Measurements from ENCODE around the gene HOXB13. TPM values are rescaled to one million over a fixed set of nuclear protein-coding genes. Genes with fewer than 3 reads are reported as not detected.

Gene HOXB13
- total and polyA plus RNA-seq, 2 experiments from 2014 or later: not detected

GRCh38 chr17:48757524-48757961, 29.0 kb upstream of the HOXB13 start:
- TF ChIP-seq STAT1 (IDR thresholded peaks at IDR 0.05; ENCODE audit: unreplicated experiment) (no peak), CTCF (conservative IDR thresholded peaks at IDR 0.05; ENCODE audit: low read depth in 2 of 2) (no peak)
- Histone ChIP-seq H3K4me1 (ENCODE audit: insufficient read depth) (peaks cover 16% of the 10 kb centered on the region; the same call in 1 of the 2 replicates), H3F3A (replicated peaks; ENCODE audit: low read depth) (peaks cover 12% of the 10 kb centered on the region; the same call in 1 of the 2 replicates), H3K4me2 (no peak overlapping the region), H3K4me3 (no peak overlapping the region), H3K36me3 (ENCODE audit: insufficient read depth) (no peaks in the 10 kb centered on the region), H3K27ac (ENCODE audit: low read depth) (no peak overlapping the region), H3K27me3 (ENCODE audit: insufficient read depth) (peaks cover 99% of the 10 kb centered on the region), H3K79me2 (replicated peaks; ENCODE audit: insufficient read depth) (no peaks in the 10 kb centered on the region), H2AFZ (no peak overlapping the region), H4K20me1 (replicated peaks; ENCODE audit: insufficient read depth) (peaks cover 20% of the 10 kb centered on the region), H3K9me2 (ENCODE audit: insufficient read depth) (no peaks in the 10 kb centered on the region)
- Mint-ChIP-seq H3K27ac (no peak overlapping the region), H3K4me3 (no peak overlapping the region), H3K27me3 (ENCODE audit: insufficient read depth, low read depth, poor library complexity) (peaks cover 78% of the 10 kb centered on the region), H3K36me3 (ENCODE audit: low read depth) (no peaks in the 10 kb centered on the region), H3K9me3 (0 out of 3 replicates have a peak, but pooled peaks cover 5% of the 10 kb centered on the region), H3K4me1 (peaks cover 8% of the 10 kb centered on the region)
- ATAC-seq (no peak), DNase-seq (ENCODE audit: low spot score) (no peak)

DNA sequence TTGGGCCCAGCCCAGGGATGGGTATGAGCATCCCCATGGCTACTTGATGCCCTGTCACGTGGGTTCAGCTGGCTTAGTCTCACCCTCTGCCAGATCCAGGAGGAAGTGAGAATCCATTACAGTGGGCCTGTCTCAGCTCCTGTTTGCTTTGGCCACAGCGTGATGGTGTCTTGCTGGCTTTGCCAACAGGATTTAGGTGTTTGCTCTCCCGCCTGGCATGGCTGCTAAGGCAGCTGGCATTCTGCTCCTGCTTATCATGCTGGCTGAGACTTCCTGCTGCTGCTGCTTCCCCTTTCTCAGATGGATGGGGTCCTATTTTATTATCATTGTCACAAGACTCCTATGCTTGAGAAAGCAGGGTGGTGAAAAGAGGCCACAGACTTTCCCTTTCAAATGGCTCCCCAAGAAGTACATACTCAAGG, 28.3 kb upstream of the HOXB13 start:
- Histone ChIP-seq H3K79me2 (replicated peaks; ENCODE audit: insufficient read depth) (no peaks in the 10 kb centered on the region), H3F3A (replicated peaks; ENCODE audit: low read depth) (peaks cover 13% of the 10 kb centered on the region; the same call in 1 of the 2 replicates), H3K9me2 (ENCODE audit: insufficient read depth) (no peaks in the 10 kb centered on the region), H3K4me2 (no peak overlapping the region), H3K27ac (ENCODE audit: low read depth) (no peak overlapping the region), H3K4me1 (ENCODE audit: insufficient read depth) (peaks cover 22% of the 10 kb centered on the region; the same call in 1 of the 2 replicates), H3K4me3 (no peak overlapping the region), H4K20me1 (replicated peaks; ENCODE audit: insufficient read depth) (peaks cover 25% of the 10 kb centered on the region), H3K27me3 (ENCODE audit: insufficient read depth) (peaks cover 99% of the 10 kb centered on the region), H2AFZ (no peak overlapping the region), H3K36me3 (ENCODE audit: insufficient read depth) (no peaks in the 10 kb centered on the region)
- peaks cover 10% of the 10 kb centered on the region for H3K4me1 Mint-ChIP-seq
- no peaks in the 10 kb centered on the region for H3K36me3 Mint-ChIP-seq (ENCODE audit: low read depth)
- no peak overlapping the region for H3K27ac Mint-ChIP-seq
- peaks cover 85% of the 10 kb centered on the region for H3K27me3 Mint-ChIP-seq (ENCODE audit: insufficient read depth, low read depth, poor library complexity)
- DNase-seq (ENCODE audit: low spot score) (no peak), ATAC-seq (no peak)
- no peak overlapping the region for H3K4me3 Mint-ChIP-seq
- TF ChIP-seq ETS1 (IDR thresholded peaks at IDR 0.05) (no peak), NANOG (IDR thresholded peaks at IDR 0.05; ENCODE audit: borderline replicate concordance) (no peak), CREB1 (CRISPR knock-in tag; IDR thresholded peaks at IDR 0.05; ENCODE audit: low read depth) (no peak), EZH2 (IDR thresholded peaks at IDR 0.05; ENCODE audit: low read depth, unreplicated experiment) (no peak), POLR2AphosphoS5 (IDR thresholded peaks at IDR 0.05; ENCODE audit: low read depth) (no peak), ZNF114 (CRISPR knock-in tag; IDR thresholded peaks at IDR 0.05) (no peak)
- TF ChIP-seq, protein P1, sequence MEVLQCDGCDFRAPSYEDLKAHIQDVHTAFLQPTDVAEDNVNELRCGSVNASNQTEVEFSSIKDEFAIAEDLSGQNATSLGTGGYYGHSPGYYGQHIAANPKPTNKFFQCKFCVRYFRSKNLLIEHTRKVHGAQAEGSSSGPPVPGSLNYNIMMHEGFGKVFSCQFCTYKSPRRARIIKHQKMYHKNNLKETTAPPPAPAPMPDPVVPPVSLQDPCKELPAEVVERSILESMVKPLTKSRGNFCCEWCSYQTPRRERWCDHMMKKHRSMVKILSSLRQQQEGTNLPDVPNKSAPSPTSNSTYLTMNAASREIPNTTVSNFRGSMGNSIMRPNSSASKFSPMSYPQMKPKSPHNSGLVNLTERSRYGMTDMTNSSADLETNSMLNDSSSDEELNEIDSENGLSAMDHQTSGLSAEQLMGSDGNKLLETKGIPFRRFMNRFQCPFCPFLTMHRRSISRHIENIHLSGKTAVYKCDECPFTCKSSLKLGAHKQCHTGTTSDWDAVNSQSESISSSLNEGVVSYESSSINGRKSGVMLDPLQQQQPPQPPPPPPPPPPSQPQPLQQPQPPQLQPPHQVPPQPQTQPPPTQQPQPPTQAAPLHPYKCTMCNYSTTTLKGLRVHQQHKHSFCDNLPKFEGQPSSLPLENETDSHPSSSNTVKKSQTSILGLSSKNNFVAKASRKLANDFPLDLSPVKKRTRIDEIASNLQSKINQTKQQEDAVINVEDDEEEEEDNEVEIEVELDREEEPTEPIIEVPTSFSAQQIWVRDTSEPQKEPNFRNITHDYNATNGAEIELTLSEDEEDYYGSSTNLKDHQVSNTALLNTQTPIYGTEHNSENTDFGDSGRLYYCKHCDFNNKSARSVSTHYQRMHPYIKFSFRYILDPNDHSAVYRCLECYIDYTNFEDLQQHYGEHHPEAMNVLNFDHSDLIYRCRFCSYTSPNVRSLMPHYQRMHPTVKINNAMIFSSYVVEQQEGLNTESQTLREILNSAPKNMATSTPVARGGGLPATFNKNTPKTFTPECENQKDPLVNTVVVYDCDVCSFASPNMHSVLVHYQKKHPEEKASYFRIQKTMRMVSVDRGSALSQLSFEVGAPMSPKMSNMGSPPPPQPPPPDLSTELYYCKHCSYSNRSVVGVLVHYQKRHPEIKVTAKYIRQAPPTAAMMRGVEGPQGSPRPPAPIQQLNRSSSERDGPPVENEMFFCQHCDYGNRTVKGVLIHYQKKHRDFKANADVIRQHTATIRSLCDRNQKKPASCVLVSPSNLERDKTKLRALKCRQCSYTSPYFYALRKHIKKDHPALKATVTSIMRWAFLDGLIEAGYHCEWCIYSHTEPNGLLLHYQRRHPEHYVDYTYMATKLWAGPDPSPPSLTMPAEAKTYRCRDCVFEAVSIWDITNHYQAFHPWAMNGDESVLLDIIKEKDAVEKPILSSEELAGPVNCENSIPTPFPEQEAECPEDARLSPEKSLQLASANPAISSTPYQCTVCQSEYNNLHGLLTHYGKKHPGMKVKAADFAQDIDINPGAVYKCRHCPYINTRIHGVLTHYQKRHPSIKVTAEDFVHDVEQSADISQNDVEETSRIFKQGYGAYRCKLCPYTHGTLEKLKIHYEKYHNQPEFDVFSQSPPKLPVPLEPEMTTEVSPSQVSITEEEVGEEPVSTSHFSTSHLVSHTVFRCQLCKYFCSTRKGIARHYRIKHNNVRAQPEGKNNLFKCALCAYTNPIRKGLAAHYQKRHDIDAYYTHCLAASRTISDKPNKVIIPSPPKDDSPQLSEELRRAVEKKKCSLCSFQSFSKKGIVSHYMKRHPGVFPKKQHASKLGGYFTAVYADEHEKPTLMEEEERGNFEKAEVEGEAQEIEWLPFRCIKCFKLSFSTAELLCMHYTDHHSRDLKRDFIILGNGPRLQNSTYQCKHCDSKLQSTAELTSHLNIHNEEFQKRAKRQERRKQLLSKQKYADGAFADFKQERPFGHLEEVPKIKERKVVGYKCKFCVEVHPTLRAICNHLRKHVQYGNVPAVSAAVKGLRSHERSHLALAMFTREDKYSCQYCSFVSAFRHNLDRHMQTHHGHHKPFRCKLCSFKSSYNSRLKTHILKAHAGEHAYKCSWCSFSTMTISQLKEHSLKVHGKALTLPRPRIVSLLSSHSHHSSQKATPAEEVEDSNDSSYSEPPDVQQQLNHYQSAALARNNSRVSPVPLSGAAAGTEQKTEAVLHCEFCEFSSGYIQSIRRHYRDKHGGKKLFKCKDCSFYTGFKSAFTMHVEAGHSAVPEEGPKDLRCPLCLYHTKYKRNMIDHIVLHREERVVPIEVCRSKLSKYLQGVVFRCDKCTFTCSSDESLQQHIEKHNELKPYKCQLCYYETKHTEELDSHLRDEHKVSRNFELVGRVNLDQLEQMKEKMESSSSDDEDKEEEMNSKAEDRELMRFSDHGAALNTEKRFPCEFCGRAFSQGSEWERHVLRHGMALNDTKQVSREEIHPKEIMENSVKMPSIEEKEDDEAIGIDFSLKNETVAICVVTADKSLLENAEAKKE (CRISPR knock-in tag; IDR thresholded peaks at IDR 0.05): no peak
- 0 out of 3 replicates have a peak, but pooled peaks cover 5% of the 10 kb centered on the region for H3K9me3 Mint-ChIP-seq

Measured in GM23338 (cell line).